Measurements from ENCODE around the gene SCUBE3. TPM values are rescaled to one million over a fixed set of nuclear protein-coding genes. Genes with fewer than 3 reads are reported as not detected.
A peak's percentile ranks its signal among the peaks of the same experiment; 100 is the strongest.

SCUBE3 gene
- total and polyA plus RNA-seq, 9 of the 15 experiments (the other 6 are each of a cell fraction or from before 2014, with no cell fraction given): 0.01 to 0.11 TPM; not detected in 7

GRCh38 chr6:35260591-35261570 is 47.1 kb downstream of the SCUBE3 start (continued):
- no peak for TF ChIP-seq MLLT1 (IDR thresholded peaks at IDR 0.05)
- TF ChIP-seq ZNF583 (CRISPR knock-in tag; IDR thresholded peaks at IDR 0.05): 0 out of 2 replicates have a peak, but pooled peaks have one; percentile 43
- no peak for TF ChIP-seq NCOR1 (IDR thresholded peaks at IDR 0.05)
- 0 out of 2 replicates have a peak, but pooled peaks have one; percentile 30 for TF ChIP-seq IFI16 (CRISPR knock-in tag; IDR thresholded peaks at IDR 0.05)
- TF ChIP-seq OTX1 (CRISPR knock-in tag; IDR thresholded peaks at IDR 0.05): 0 out of 2 replicates have a peak, but pooled peaks have one; percentile 19
- peak; percentile 51 for TF ChIP-seq CEBPG (CRISPR knock-in tag; IDR thresholded peaks at IDR 0.05)
- TF ChIP-seq CEBPG (tag; conservative IDR thresholded peaks at IDR 0.05 in 1 of 2, IDR thresholded peaks at IDR 0.05 in 1 of 2): no peak
- no peak for TF ChIP-seq ZNF561 (CRISPR knock-in tag; conservative IDR thresholded peaks at IDR 0.05)
- 0 out of 2 replicates have a peak, but pooled peaks have one; percentile 23 for TF ChIP-seq DMBX1 (CRISPR knock-in tag; IDR thresholded peaks at IDR 0.05; ENCODE audit: borderline replicate concordance)
